HG02798 (cell line): ENCODE results near the gene RPS6KA5.
A peak's percentile ranks its signal among the peaks of the same experiment; 100 is the strongest.
"Not testable (repeated sequence)": the region's sequence is repeated elsewhere in the genome, so short reads cannot be mapped to it uniquely, and the experiment has no call there.

Experiments used
- ATAC-seq: cut with Tn5 transposase; IDR thresholded peaks from one replicate; pipeline ENCODE4 v1.9.1; 2021; ENCODE audit warnings: mild to moderate bottlenecking; ENCODE audit not compliant: unreplicated experiment, poor library complexity

Gene RPS6KA5

DNA sequence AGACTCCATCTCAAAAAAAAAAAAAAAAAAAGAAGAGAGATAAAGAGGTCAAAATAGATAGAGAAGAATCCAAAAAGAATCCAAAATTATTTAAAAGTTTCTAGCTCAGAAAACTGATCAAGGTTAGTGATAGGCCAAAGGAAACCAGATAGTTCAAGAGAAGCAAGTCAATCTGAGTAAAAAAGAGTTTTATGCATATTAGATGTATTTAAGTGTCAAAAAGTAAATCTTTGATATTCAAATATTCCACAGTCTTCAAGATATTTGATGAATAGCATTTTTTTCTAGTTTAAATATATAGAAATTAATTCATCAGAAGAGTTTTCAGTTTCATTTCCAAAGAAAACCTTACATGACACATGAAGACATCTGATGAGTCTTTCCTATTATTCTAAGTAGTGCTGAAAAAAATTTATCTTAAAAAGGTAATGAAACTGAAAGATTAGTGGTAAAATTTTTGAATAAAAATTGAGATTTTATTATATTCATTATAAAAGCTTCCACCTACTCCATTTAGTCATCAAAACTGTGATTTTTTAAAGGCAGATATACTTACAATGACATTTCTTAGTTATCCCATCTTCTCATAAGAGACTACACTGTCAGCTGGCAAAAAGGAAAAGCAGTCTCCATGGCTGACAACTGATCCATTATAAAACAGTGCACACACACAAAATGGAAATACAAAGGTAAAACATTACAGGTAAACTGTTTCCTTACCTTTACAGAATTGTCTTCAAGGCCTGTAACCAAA, 68.6 kb downstream of the RPS6KA5 start:
- ATAC-seq: no peak

DNA sequence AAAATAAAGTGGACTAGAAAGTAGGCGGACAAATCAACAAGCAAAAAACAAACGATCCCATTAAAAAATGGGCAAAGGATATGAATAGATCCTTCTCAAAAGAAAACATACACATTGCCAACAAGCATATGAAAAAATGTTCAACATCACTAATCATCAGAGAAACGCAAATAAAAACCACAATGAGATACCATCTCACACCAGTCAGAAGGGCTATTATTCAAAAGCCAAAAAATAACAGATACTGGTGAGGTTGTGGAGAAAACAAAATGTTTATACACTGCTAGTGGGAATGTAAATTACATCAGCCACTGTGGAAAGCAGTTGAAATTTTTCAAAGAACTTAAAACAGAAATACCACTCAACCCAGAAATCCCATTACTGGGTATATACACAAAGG, 70.3 kb downstream of the RPS6KA5 start:
- no peak for ATAC-seq

DNA sequence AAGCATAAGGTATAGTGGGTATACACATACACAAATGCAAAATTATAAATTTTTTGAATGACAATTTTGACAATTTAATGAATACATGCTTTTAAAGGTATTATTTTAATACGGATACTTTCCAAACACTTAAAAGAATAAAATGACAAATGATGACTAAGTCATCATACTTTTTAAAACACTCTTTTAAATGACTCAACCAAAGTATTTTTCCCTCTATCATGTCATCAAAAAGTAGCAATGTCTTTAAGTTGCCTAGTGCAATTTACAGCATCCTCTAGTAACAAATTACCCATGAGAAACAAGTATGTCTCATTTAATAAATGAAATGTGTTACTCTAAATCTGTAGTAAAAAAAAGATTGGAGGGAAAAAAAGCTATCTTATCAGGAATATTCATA, 73.3 kb downstream of the RPS6KA5 start:
- no peak for ATAC-seq

DNA sequence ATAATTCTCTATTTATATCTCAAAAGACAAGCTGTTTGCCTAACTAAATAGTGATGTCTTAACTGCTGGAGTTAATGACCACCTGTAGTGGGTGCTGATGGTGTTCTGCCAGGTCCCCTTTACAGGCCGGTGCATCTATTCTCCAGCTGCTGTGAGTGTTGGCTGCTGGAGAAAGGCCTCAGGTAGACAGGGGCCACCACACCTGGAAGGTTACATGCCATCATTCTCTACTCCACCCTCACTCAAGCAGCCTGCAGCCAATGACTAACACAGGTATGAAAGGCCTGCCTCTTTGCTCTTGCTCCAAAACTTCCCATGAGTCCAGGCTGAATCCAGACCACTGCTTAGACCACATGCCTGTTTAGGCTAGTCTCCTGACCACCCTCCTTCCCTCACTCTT, 73.9 kb downstream of the RPS6KA5 start:
- ATAC-seq: no peak

DNA sequence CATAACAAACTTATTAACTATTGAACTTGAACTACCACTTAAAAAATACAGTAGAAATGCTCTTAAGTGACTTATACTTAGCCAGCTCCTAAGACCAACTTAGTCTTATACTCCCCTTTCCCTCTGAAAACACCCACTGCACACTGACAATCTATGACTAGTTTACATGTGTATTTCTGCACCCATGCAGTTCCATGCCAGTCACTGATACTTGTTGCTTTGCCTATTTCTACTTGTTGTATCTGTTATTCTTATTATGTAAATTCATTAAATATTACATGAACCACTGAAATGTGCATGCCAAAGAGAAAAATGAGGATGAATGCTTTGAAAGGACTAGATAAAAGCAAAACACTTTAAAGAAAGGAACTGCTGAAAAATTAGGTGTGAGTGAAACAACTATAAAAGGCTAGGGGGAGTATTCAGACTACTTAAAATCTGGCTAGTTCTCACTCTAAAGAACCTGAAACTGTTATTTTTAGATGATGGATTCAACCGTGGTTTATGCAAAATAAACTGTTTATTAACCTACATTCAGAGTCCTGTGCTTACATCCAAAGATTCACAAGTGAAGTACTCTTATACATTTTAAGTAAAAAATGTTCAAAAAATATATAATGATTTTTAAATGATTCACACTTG, 74.7 kb downstream of the RPS6KA5 start:
- ATAC-seq: peak; percentile 92

DNA sequence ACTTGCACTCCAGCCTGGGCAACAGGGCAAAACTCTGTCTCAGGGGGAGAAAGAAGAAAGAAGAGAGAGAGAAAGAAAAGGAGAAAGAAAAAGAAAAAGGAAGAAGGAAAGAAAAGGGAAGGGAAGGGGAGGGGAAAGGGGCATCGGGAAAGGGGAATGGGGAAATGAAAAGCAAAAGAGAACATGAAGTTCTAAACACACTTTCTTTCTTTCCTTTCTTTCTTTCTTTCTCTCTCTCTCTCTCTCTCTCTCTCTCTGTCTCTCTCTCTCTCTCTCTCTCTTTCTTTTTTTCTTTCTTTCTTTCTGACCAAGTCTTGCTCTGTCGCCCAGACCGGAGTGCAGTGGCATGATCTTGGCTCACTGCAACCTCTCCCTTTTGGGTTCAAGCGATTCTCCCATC, 76.9 kb downstream of the RPS6KA5 start:
- ATAC-seq: no peak

DNA sequence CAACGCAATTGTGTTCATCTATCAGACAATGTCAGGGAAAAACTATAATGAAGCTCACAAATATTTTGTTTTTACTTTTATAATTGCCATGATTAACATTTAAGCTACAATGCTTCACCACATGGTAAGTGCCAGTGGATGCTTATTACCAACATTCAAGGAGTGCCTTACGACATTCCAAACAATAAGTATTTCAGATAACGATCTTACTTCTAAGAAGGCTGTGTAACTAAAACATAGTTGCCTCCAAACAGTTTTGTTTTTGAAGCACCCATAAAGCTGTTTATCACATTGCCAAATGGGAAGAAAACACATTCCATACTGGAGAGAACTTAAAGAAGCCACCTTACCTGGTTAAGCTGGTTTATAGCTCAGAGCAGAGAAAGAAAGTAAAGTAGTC, 78.8 kb downstream of the RPS6KA5 start:
- no peak for ATAC-seq

DNA sequence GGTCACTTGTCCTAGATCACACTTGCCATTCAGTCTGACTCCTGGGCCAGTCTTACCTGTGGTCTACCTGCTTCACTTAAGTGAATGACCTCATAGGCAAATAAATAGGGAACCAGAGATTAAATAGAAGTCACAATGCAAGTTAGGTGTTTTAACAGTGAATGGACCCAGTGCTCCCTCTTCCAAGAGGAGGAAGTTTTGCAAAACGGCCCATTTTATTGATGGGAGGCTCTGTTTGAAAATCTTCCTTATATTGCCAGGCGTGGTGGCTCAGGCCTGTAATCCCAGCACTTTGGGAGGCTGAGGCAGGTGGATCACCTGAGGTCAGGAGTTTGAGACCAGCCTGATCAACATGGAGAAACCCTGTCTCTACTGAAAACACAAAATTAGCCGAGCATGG, 79.8 kb downstream of the RPS6KA5 start:
- ATAC-seq: not testable (repeated sequence)

DNA sequence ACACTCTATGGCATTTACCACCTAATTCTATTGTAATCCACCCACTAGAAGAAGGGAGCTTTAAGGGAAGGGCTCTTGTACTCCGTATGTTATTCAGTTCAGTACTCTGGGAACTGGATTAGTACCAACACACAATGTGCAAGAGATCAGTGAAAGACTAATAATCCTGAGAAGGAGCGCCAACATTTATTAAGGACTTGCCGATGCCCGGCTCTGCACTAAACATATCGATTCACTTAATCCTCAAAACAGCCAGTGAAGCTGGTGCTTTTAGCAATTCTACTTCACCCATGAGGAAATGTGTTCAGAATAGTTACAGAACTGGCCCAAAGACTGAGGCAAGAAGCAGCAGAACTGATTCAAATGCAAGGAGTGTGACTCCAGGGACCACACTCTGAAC, 80.9 kb downstream of the RPS6KA5 start:
- no peak for ATAC-seq

DNA sequence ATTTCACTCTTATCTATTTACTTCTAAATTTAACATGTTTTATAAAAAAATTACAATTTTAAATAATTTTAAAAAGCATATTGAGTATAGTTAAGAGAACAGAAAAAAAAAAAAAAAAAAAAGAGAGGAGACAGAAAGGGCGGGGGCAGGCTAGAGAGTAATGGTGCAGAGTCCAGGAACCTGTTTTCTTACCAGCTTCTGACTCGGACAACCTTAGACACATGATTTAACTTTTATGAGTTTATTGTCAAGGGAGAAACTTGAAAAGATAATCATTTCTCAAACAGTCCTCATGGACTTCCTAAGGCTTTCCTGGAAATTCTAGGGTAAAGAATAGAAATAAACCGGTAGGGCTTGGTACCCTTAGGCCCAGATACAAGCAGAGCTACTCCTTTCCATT, 84.3 kb downstream of the RPS6KA5 start:
- ATAC-seq: no peak

DNA sequence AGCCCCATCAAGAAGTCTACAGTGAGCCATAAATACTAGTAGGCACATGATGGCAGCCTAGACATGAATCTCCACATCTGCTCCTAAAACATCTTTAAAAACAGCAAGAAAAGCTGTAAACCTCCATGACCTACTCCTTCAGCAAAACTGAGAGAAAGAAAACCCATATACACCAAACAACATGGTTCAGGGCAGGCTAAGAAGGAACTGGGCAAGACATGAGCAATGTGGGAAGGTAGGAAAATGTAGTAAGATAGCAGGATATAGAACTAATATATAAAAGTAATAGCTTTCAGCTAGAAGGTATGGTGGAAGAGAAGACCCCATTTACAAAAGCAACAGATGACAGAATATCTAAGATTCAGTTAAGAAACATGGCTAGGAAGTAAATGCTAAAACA, 88.8 kb downstream of the RPS6KA5 start:
- no peak for ATAC-seq

DNA sequence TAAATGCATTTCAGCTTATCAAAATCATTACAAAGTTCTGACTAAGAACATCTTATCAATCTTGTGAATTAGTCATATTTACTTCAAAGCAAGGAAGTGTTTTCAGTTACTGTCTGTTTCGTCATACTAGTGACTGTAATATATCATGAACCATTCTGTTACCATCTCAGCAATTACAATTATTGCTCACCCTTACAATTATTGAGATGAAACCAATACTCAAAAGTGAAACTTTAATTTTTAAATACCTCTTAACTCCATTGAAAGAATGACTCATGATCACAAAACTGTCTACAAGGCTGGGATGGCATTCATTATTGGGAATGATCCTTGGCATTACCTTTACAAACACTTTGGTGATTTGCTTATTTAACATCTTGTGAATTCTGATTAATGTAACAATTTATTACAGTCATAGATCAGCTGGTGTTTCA, 90.3 kb downstream of the RPS6KA5 start:
- no peak for ATAC-seq

DNA sequence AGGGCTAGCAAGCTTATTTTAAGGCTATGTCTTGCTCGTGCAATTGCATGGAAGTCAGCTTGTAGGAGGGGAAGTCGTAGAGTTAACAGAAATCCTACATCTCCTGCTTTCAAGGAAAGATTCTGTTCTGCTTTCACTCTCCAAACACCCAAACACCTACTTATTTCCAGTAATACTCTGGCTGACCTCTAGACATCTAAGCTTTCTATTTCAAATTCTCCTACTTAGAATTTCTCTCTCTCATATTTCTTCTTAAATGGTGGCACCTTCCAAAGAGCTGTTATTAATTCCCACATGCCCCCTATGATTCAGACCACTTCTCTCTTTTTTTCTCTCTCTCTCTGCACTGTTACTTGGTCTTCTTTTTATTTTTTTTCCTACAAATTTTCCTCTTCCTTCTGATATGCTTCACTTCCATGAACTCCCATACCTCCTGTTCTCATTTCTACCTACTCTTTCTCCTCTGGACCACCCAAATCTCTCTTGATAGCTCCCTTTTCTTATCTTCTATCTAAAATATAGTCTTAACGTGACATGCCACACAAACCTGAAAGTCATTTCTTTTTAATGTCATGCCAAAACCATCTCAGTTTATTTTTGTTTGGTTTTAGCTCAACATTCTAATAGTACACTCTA, 90.8 kb downstream of the RPS6KA5 start:
- ATAC-seq: no peak

DNA sequence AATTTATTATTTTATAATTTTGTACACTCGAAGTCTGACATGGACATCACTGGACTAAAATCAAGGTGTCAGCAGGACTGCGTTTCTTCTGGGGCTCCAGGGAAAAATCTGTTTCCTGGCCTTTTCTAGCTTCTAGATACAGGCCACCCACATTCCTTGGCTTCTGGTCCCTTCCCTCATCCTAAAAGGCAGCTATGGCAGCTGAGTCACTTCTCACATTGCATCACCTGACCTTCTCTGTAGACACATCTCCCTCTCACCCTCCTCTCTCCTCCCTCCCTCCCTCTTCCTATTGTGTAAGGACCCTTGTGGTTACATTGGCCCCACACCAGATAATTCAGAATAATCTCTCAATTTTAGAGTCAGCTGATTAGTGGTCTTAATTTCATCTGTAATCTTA, 92.4 kb downstream of the RPS6KA5 start:
- ATAC-seq: no peak

DNA sequence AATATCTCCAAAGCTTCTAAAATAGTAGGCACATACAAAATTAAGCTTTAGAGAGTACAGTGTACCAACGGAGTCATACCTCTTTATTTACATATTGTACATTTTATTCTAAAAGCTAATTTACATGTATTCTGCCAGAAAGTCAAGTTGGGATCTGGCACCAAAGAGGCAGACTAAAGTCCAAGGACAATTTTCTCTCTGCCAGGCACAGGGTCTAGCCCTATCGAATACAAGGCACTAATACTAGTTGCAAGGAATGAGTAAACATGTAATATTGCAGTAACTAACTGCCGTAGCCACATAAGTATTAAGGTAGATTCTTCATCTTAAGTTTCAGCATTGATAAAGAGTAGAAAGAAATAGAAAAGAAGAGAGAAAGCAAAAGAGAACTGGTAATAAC, 93.9 kb downstream of the RPS6KA5 start:
- no peak for ATAC-seq

DNA sequence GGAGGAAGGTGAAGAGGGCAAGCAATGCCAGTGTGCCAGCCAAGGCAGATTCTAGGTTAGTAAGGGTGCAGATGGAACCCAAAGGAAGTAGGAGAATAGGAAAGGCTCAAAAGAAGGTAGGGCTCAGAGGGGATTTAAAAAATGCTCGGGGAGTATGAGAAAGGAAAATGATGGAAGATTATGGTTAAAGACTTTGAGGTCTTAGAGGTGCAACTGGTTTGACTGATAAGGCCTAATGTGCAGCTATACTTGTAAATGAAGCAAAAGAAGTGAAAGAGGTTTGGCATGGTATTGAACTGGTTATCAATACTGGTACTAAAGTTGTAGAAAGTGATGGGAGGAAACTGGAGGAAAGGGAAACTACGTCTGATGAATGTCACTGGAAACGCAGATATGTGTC, 94.7 kb downstream of the RPS6KA5 start:
- ATAC-seq: no peak

DNA sequence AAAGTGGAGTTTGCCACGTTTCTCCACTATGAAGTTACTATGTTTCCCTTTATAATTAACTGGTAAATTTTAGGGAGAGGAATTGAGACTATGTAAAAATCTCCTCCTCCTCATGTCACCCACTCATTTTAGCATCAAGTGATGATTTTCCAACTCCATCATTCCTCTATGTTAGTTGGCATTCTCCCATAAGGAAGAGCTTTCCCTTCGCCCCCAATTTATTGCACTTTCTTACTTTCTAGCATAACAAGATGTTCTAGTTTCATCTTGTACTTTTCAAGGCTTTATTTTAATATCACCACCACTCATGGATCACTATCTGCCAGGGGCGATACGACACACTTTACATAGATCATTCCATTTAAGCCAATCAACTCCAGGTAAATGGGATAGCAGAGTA, 97.1 kb downstream of the RPS6KA5 start:
- ATAC-seq: no peak

DNA sequence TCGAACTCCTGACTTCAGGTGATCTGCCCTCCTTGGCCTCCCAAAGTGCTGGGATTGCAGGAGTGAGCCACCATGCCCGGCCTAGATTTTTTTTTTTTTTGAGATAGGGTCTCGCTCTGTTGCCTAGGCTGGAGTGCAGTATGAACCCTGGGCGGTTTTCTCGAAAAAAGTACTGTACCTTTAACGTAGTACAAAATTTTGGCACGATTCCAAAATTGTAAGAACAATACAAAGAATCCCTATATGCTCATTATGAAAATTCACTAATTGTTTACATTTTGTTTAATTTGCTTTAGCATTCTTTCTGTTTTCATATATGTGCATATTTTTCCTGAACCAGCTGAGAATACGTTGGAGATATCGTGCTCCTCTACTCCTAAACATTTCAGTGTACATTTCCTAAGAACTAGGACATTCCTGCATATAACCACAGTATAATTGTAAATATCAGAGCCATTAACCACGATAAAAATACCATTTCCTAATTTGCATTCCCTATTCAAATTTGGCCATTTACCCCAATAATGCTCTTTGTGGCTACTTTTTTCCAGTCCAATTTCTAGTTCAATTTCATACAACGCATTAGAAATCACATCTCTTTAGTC, 97.8 kb downstream of the RPS6KA5 start:
- ATAC-seq: no peak

DNA sequence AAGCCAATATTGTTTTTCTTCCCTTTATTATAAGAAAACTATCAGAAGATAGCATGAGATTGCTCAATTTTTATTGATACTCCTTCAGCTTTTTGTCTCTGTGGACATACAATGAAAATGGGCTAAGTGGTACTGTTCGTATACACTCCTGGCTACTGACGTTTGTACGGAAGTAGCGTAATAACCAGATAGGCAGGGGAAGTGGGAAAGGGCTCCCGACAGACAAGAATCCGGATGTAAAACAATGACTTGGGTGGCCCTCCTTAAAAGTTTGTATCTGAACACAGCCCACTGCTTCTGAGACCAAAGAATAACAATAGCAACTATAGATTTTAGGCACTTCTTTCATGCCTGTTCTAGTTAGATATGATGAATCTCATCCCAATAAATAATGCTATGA, 99.6 kb downstream of the RPS6KA5 start:
- ATAC-seq: no peak

DNA sequence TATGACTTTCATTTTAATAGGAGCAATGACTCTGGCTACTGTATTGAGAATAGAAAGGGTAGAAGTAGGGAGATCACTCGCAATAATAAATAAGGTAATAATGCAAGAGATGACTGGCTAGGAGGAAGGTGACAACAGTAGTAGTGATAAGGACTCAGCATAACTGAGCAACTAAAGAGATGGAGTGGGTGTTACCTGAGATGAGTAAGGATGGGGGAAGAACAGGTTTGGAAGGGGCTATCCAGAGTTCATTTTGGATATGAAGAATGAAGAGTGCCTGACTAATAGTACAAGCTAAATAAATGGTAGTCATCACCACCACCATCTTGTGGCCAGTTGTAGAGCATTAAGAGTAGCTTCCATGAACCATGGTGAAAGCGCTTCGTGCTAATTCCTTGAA, 101.1 kb downstream of the RPS6KA5 start:
- no peak for ATAC-seq

DNA sequence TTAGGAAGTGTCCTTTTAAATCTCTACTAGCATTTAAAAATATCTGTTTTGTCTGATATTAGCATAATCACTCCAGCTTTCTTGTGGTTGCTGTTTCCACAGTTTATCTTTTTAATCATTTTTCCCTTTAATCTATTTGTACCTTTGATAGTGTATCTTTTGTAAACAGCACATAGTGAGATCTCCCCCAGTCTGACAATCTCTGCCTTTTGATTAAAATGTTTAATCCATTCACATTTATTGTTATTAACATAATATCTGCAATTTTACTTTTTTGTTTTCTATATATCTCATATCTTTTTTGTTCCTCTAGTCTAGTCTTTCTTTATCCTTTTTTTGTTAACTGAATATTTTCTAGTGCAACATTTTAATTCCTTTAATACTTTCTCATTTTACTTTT, 104.2 kb downstream of the RPS6KA5 start:
- ATAC-seq: no peak
